GM21723 (cell line): Measurements from ENCODE around the gene SNED1.

Experiments used
- ATAC-seq: cut with Tn5 transposase; IDR thresholded peaks from one replicate; pipeline ENCODE4 v1.9.1; 2021; ENCODE audit warnings: mild to moderate bottlenecking, moderate library complexity; ENCODE audit not compliant: unreplicated experiment

Gene SNED1

DNA sequence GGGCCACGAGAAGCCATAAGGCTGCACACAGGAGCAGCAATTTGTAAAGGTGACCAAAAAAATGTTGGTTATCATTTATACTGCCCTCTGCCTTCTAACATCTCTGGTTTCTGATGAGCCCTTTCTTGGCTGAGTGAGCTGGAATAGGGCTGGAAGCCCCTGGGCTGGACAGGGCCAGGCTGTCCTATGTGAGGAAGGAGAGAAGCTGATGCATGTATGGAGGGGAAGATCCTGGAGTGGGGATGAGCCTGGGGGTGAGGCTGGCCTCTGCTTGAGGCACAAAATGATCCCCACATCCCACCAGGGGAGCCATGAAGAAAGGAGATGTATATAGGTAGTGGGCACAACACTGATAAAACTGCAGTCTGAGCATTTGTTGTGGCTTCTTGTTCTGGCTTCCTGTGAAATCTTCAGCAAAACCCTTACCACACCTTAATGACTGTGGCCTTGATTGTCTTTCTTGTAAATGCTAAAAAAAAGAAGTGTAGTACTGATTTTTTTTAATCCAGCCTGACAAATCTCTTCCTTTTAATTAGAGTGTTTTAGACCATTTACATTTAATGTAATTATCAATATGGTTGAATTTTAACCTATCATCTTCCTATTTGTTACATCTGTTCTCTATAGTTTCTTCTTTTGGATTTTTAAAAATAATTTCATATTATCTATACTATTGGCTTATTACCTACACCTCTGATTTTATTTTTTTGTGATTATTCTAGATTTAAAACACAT, 5.6 kb downstream of the SNED1 start:
- no peak for ATAC-seq

DNA sequence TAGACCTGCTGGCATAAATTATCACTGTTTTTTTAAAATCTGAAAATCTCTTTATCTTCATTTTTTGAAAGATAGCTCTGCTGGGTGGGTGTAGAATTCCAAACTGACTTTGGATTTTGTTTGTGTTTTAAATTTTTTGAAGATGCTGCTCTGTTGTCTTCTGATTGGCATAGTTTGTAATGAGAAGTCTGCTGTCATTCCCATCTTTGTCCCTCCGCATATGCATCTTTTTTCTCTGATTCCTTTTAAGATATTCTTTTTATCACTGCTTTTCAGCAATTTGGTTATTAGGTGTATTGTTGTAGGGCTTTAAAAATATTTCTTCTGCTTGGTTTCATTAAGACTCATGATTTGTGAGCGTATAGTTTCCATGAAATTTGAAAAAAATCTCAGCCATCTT, 7.2 kb downstream of the SNED1 start:
- no peak for ATAC-seq

- ATAC-seq, result no peak
Observed at GRCh38 chr2:241006412-241006811, 8.0 kb downstream of the SNED1 start.

GRCh38 chr2:241007111-241007510, 8.7 kb downstream of the SNED1 start:
- ATAC-seq, result no peak

DNA sequence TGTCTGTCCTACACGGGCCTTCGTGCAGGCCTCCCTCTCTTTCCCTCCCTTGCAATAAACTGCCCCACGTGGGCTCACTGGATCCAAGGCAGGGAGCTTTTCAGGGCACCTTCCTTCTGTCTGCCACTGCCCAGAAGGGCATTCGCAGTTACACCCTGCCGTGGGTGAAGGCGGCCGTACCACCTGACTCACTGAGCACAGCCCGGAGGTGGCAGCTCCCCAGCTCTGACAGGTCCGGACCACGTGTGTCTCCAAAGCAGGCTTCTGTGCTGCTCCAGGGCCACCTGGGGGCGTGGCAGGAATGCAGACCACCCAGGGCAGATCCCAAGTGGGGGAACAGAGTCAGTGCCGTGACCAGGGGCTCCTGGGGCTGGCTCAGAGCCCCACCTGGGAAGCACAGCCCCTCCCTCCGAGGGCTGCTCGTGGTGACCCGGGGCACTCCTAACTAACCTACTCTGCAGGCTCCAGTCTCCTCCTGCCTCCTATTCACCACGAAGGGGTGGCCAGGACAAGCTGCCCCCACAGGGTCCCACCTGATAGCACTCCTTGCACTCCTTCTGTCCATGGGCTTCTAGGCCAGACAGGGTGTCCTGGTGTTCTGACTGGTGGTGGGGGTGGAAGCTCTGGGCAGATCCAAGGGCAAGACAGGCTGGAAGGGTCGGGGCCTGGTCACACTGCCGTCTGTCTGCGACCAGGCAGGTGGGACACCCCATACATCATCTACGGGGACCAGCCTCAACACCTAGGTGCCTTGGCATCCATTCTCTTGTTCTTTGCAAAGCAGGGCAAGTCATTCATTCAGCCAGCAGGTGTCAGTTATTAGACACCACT, 9.7 kb downstream of the SNED1 start:
- no peak for ATAC-seq

GRCh38 chr2:241008711-241009121, 10.3 kb downstream of the SNED1 start:
- ATAC-seq, result no peak

GRCh38 chr2:241009191-241009590, 10.8 kb downstream of the SNED1 start:
- no peak for ATAC-seq

DNA sequence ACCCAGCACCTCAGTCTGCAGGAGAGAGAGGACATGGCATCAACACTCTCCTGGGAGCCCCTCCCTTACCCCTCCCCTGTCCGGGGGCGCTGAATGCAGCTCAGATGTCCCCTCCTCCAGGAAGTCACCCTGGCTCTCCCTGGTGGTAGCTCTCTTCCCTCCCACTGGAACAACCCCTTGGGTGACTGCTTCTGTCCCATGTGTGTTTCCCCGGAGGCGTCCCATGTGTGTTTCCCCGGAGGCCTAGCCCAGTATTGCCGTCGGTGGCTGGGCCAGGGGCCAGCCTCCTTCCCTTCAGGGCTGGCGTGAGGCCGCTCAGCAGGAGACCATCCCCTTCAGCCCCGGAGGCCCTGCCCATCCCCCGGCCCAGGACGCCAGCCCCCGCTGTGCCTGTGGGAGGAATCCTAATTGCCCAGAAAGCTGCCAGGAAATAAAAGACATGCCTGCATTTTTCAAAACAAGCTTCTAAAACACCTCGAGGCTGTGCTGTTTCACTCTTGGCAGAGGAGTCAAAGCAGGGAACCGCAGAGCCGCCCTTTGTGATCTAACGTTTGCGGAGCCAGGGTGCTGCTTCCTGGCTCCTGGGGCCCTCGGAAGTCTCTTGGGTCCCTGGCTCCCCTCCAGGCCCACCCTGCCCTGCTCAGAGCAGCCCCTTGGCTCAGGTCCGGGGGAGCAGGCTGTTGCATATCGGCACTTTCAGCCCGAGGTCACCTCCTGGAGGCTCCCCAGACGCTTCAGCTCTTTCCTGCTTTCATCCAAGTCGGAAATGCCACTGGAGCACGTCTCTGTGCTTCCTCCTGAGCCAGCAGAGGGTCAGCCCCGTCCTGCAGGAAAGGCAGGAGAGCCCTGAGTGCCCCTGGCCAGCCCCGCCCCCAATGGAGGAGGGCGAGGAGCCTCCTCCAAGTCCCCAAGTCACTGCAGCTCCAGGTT, 11.4 kb downstream of the SNED1 start:
- ATAC-seq, result no peak

- ATAC-seq, result no peak
Observed at GRCh38 chr2:241010531-241011295, 12.3 kb downstream of the SNED1 start.

DNA sequence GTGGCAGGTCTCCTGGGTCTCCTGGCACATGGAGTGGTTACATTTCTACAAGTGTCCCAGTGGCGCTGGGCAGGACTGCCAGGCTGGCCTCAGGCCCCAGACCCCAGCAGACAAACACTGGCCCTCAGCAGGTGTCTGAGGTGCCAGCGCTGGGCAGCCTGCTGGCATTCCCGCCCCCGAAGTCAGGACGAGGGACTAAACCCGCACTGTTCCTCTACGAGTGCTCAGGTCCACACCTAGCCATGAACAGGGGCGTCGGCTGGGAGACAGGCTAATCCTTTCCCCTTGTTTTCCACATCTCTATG, 12.8 kb downstream of the SNED1 start:
- no peak for ATAC-seq

DNA sequence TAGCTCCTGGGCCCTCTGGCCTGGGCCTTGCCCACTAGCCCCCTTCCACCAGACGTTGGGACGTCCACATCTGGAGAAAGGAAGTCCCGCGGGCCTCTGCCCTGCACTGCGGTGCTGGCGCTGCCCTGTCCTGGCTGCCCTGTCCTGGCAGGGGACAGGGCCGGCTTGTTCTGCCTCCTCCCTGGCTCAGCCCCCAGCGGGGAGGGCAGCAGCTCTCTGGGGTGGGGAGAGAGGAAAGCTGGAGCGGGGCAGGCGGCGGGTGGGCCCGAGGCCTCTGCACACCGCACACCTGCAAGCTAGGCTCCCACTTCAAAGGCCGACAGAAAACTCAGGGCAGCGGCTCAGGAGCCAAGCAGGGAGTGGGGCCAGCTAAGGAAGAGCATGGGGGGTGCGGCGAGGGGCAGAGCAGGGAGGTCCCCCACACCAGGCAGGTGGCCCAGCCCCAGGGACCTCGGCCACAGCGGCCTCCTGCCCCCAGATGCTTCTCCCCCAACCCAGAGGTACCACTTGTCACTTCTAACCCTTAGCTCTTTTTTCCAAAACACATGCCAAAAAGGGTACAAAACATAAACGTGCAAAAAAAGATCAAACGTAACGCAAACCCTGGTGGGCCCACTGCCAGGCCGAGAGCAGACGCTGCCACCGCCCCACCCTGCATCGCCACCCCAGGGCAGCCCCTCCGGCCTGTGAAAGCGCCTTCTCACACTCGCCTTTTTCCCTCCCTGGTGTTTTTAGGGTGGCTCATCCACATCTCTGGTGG, 13.5 kb downstream of the SNED1 start:
- ATAC-seq, result no peak

DNA sequence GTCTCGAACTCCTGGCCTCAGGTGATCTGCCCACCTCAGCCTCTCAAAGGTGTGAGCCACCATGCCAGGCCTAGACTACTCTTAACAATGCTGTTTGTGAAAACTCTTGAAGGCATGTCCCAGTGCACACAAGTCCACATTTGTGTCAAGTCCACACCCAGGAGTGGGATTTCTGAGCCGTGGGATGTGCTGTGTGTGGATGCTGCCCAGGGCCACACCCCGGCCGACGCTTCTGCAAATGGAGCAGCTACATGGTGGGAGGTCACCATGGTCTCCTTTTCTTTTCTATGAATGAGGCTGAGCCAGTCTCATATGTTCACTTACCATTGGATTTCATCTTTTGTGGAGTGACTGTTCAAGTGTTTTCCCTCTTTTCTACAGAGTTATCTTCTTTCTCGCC, 15.8 kb downstream of the SNED1 start:
- ATAC-seq, result no peak

- ATAC-seq, result no peak
Observed at GRCh38 chr2:241014764-241015163, 16.3 kb downstream of the SNED1 start.

DNA sequence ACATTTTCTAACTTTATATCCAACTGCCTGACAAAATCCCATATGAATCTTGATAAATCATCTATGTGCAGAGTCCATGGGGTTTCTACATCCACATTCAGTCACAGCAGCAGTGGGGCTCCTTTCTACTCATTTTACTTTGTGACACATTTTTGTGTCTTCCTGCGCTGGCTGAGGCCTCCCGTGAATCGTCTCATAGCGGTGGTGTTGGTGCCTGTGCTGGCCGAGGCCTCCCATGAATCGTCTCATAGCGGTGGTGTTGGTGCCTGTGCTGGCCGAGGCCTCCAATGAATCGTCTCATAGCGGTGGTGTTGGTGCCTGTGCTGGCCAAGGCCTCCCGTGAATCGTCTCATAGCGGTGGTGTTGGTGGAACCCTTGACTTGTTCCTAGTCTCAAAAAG, 17.0 kb downstream of the SNED1 start:
- ATAC-seq, result no peak

DNA sequence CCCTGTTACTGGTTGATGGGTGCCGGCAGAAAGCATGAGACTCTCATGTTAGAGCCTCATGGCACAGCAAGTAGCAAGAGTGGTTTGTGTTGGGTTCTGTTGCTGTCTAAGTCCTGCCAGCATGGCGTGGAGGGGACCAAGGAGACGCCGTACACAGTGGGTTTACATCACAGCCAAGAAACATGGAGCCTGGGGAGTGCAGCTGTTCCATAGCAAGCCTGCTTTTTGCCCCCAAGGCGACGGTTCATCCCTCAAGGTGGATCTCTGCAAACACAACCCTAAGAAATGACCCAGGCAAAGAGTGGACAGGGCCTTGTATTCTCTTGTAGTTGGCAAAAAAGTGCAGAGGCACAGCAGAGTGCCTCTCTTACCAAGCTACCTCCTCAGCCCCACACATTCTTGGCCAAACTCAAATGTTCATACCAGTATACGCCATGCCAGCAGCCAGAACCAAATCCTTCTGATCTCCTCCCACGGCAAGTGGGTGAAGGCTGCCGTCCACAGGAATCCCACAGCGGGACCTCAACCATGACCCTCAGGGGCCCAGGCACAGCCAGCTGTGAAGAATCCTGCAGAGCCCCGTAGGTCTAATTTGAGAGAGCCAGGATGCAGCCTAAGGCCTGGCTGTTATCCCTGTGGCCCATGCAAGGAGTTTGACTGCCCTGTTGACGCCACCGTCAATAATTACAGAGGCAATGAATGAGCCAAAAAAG, 19.0 kb downstream of the SNED1 start:
- no peak for ATAC-seq

DNA sequence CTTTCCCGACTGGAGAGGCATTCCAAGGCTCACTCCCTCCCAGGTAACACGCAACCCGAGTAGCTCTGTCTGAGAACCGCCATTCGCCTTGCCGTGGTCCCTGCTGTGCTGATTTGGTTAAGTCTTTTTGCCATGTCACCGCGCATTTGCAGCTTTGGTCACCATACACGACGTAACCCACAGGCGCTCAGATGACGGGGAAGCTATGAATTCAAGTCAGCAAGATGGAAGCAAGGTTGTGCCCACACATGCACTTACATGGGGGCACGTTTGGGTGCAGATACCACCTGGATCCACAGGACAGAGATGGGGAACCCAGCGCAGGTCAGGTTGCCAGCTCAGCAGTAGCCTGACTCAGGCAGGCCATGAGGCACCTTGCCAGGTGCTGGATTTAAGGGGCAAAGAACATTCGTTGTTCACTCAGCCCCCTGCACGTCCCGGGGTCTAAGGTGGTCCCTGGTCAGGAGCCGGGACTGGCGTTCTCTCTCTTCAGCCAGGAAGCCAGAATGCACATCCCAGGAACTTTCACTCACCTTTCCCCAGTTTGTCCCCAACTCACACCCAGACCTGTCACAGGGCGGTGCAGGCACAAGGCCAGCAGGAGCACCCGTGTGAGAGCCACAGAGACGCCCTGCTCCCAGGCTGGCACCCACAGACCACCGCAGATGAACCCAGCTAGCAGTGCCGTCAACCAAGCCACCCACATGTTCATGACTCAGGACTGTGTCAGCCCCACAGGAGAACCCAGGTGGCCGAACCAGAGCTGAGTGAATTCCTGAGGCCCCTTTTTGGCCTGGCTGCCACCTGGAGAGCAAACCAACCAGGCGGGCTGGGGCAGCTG, 19.9 kb downstream of the SNED1 start:
- ATAC-seq, result no peak

- no peak for ATAC-seq
Observed at GRCh38 chr2:241019441-241020139, 21.2 kb downstream of the SNED1 start.

GRCh38 chr2:241020201-241020600, 21.8 kb downstream of the SNED1 start:
- ATAC-seq, result no peak
